HL-60 (cell line): ENCODE results near the gene SVBP.
A peak's percentile ranks its signal among the peaks of the same experiment; 100 is the strongest.

Source experiments
- DNase-seq, 2 experiments: peaks; one replicate each; pipeline ENCODE4 v3.0.0-alpha.2; 2010 to 2020; ENCODE audit warnings: low read depth in 1 of 2, low spot score in 1 of 2
- H3K27ac ChIP-seq: fragments of 250-450 bp; sonication (Bioruptor Pico); replicated peaks from 2 replicates; pipeline ENCODE4 v1.5.1; 2020; ENCODE audit warnings: mild to moderate bottlenecking, moderate library complexity
- H3K27me3 ChIP-seq: fragments of 250-450 bp; sonication (Bioruptor Pico); 2 replicates; pipeline ENCODE4 v1.5.1; 2021; ENCODE audit warnings: mild to moderate bottlenecking, moderate library complexity; ENCODE audit not compliant: insufficient read depth, poor library complexity, severe bottlenecking
- H3K4me3 ChIP-seq: replicated peaks from 2 replicates; pipeline ENCODE4 v1.5.1; 2011; ENCODE audit warnings: mild to moderate bottlenecking, control low read depth, low read length; ENCODE audit not compliant: insufficient read depth
- GABPA ChIP-seq: IDR thresholded peaks from 2 replicates; pipeline ENCODE4 v1.6.1; 2012; ENCODE audit warnings: low read depth
- POLR2AphosphoS5 ChIP-seq: IDR thresholded peaks from 2 replicates; pipeline ENCODE4 v1.6.1; 2012; ENCODE audit warnings: low read depth
- SPI1 ChIP-seq: IDR thresholded peaks from 2 replicates; pipeline ENCODE4 v1.6.1; 2012; ENCODE audit warnings: low read depth, mild to moderate bottlenecking, borderline replicate concordance
- long read RNA-seq: library from polyadenylated mRNA; unstranded; transcript quantifications from one replicate; pipeline ENCODE4 v2.0.0, GENCODE V29; 2020
- TF ChIP-seq, protein P1 (sequence below): IDR thresholded peaks from 2 replicates; pipeline ENCODE4 v1.6.1; 2012; ENCODE audit warnings: low read depth; ENCODE audit not compliant: insufficient replicate concordance
- TF ChIP-seq, protein P2 (sequence below): IDR thresholded peaks from one replicate; pipeline ENCODE4 v1.5.1; 2011; ENCODE audit warnings: low read length, control low read depth, inconsistent platforms; ENCODE audit not compliant: insufficient read depth

SVBP gene
- long read RNA-seq, partial matches to known transcripts = 0 of 2 reads
- long read RNA-seq, other reads (novel, unspliced or antisense) = 0 of 2 reads

- peak within 1 kb of the TSS; percentile 98 for H3K27ac ChIP-seq
- H3K27me3 ChIP-seq = no peaks in the 10 kb centered on the region
- H3K4me3 ChIP-seq = peak within 1 kb of the TSS; percentile 59
- TF ChIP-seq GABPA (no peak), POLR2AphosphoS5 (peak; percentile 64), SPI1 (no peak)
- TF ChIP-seq, protein P1, sequence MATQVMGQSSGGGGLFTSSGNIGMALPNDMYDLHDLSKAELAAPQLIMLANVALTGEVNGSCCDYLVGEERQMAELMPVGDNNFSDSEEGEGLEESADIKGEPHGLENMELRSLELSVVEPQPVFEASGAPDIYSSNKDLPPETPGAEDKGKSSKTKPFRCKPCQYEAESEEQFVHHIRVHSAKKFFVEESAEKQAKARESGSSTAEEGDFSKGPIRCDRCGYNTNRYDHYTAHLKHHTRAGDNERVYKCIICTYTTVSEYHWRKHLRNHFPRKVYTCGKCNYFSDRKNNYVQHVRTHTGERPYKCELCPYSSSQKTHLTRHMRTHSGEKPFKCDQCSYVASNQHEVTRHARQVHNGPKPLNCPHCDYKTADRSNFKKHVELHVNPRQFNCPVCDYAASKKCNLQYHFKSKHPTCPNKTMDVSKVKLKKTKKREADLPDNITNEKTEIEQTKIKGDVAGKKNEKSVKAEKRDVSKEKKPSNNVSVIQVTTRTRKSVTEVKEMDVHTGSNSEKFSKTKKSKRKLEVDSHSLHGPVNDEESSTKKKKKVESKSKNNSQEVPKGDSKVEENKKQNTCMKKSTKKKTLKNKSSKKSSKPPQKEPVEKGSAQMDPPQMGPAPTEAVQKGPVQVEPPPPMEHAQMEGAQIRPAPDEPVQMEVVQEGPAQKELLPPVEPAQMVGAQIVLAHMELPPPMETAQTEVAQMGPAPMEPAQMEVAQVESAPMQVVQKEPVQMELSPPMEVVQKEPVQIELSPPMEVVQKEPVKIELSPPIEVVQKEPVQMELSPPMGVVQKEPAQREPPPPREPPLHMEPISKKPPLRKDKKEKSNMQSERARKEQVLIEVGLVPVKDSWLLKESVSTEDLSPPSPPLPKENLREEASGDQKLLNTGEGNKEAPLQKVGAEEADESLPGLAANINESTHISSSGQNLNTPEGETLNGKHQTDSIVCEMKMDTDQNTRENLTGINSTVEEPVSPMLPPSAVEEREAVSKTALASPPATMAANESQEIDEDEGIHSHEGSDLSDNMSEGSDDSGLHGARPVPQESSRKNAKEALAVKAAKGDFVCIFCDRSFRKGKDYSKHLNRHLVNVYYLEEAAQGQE = peak; percentile 27
- TF ChIP-seq, protein P2, sequence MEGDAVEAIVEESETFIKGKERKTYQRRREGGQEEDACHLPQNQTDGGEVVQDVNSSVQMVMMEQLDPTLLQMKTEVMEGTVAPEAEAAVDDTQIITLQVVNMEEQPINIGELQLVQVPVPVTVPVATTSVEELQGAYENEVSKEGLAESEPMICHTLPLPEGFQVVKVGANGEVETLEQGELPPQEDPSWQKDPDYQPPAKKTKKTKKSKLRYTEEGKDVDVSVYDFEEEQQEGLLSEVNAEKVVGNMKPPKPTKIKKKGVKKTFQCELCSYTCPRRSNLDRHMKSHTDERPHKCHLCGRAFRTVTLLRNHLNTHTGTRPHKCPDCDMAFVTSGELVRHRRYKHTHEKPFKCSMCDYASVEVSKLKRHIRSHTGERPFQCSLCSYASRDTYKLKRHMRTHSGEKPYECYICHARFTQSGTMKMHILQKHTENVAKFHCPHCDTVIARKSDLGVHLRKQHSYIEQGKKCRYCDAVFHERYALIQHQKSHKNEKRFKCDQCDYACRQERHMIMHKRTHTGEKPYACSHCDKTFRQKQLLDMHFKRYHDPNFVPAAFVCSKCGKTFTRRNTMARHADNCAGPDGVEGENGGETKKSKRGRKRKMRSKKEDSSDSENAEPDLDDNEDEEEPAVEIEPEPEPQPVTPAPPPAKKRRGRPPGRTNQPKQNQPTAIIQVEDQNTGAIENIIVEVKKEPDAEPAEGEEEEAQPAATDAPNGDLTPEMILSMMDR = no peak
- DNase-seq = peak; percentile 69 to 88
These were observed at the start of gene SVBP, which contains the start of gene ERMAP for GRCh38 chr1:42816585-42817439. Gene SVBP (minus strand): TSS chr1:42817397. CDS start chr1:42816544, 853 bp downstream. Gene ERMAP (plus strand): TSS chr1:42817122. CDS start chr1:42830449, 13,327 bp downstream.

DNA sequence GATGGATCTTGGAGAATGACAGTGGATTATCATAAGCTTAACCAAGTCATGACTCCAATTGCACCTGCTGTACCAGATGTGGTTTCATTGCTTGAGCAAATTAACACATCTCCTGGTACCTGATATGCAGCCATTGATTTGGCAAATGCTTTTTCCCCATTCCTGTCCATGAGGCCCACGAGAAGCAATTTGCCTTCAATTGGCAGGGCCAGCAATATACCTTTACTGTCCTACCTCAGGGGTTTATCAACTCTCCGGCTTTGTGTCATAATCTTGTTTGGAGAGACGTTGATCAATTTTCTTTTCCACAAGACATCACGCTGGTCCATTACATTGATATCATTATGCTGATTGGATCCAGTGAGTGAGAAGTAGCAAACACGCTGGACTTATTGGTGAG, 49.4 kb upstream of the SVBP start:
- no peaks in the 10 kb centered on the region for H3K27me3 ChIP-seq

GRCh38 chr1:42861014-42861399, 43.8 kb upstream of the SVBP start:
- no peaks in the 10 kb centered on the region for H3K27me3 ChIP-seq
- no peak overlapping the region for H3K4me3 ChIP-seq
- TF ChIP-seq SPI1 = no peak
- TF ChIP-seq, protein P2 = no peak
- TF ChIP-seq, protein P1 = no peak
- no peak for TF ChIP-seq POLR2AphosphoS5
- no peak for TF ChIP-seq GABPA
- DNase-seq = no peak
- no peak overlapping the region for H3K27ac ChIP-seq

More for the DNA sequence above, 49.4 kb upstream of the SVBP start:
- no peak for DNase-seq
- no peak overlapping the region for H3K4me3 ChIP-seq
- no peak overlapping the region for H3K27ac ChIP-seq
- TF ChIP-seq, protein P1 = no peak
- TF ChIP-seq SPI1 (no peak), GABPA (no peak), POLR2AphosphoS5 (no peak)
- TF ChIP-seq, protein P2 = no peak
